Ovary (tissue), 3 donors: ENCODE results near the gene WASF3.

Experiments
- EP300 ChIP-seq: sonication (generic); formaldehyde crosslinking; IDR thresholded peaks from one replicate; pipeline ENCODE4 v1.6.1; 2017; ENCODE audit warnings: antibody characterized with exemption
- POLR2A ChIP-seq: fragments of 450-650 bp; IDR thresholded peaks from one replicate; pipeline ENCODE4 v1.6.1; 2017; ENCODE audit warnings: antibody characterized with exemption, mild to moderate bottlenecking, moderate library complexity
- TF ChIP-seq, protein P1 (sequence below), 3 donors: fragments of 450-650 bp in 2 of 3; fragments of 200-600 bp in 1 of 3; IDR thresholded peaks; one replicate each; pipeline versions ENCODE4 v1.5.1 to v1.8.0; 2016 to 2022; ENCODE audit warnings: antibody characterized with exemption in 3 of 3, mild to moderate bottlenecking in 1 of 3
- donor health status: DM: no; HTN: no; CAD: no.

DNA sequence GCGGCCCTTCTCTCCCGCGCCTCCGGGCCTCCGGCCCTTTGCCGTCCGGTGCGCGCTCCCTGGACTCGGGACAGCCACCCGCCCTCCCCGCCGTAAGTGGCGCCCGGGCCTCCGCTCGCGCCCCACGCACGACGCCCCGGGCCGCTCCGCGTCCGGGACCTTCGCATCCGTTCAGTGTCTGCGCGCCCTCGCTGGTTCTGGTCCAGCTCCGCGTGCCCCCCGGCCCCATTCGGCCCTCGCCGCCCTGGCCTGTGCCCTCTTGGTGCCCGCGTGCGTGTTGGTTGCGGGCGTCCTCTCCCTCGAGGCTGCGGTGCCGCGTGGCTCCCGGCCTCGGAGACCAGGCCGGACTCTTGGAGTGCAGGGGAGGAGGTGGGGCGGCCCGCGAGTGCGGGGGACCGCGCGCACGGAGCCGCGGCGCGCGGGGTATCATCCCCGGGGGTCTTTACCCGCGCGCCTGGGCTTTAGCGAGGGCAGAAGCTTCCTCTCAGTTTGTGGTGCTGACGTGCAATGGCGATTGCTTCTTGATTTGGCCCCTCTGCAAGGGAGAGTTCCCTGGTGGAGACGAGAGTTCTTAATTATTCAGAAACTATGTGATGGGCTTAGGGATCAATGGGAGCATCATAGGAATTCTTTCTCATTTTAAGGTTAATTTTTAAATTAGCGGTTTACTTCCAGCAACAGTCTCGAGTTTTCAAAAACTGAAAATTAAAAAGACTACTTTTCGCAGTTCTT is 757 bp downstream of the WASF3 start:
- TF ChIP-seq POLR2A (no peak), EP300 (no peak)
- TF ChIP-seq, protein P1, sequence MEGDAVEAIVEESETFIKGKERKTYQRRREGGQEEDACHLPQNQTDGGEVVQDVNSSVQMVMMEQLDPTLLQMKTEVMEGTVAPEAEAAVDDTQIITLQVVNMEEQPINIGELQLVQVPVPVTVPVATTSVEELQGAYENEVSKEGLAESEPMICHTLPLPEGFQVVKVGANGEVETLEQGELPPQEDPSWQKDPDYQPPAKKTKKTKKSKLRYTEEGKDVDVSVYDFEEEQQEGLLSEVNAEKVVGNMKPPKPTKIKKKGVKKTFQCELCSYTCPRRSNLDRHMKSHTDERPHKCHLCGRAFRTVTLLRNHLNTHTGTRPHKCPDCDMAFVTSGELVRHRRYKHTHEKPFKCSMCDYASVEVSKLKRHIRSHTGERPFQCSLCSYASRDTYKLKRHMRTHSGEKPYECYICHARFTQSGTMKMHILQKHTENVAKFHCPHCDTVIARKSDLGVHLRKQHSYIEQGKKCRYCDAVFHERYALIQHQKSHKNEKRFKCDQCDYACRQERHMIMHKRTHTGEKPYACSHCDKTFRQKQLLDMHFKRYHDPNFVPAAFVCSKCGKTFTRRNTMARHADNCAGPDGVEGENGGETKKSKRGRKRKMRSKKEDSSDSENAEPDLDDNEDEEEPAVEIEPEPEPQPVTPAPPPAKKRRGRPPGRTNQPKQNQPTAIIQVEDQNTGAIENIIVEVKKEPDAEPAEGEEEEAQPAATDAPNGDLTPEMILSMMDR (IDR thresholded peaks at IDR 0.05): no peak
